A673 (cell line): ENCODE results near the gene CCDC78. TPM values are rescaled to one million over a fixed set of nuclear protein-coding genes. Genes with fewer than 3 reads are reported as not detected.

Experiments used
- BruUV-seq: library from RNA; stranded (reverse); fragments of 400-500 nt; replicated peaks from 2 replicates; lab custom pipeline; 2021; lab: Mats Ljungman, UMichigan
- CTCF ChIA-PET: fragments of 300-600 bp; sonication (Branson Sonifier 250); formaldehyde crosslinking; loops from one replicate; lab custom pipeline; 2022; ENCODE audit warnings: antibody characterized with exemption; lab: Charles Lee
- POLR2A ChIA-PET: fragments of 300-600 bp; sonication (Branson Sonifier 250); formaldehyde crosslinking; loops from one replicate; lab custom pipeline; 2022; ENCODE audit warnings: antibody characterized with exemption; ENCODE audit not compliant: low non-redundant PET; lab: Charles Lee
- DNase-seq: peaks from one replicate; pipeline ENCODE4 v3.0.0-alpha.2; 2015; ENCODE audit warnings: low spot score
- H3K27ac ChIP-seq: fragments of 200-600 bp; sonication (generic); 2 replicates; pipeline ENCODE4 v1.5.1; 2016; ENCODE audit warnings: mixed run types, low read depth, mild to moderate bottlenecking, mixed read lengths, antibody characterized with exemption, low read length; ENCODE audit not compliant: poor library complexity, severe bottlenecking
- H3K27me3 ChIP-seq: fragments of 200-600 bp; sonication (generic); replicated peaks from 2 replicates; pipeline ENCODE4 v1.6.1; 2017; ENCODE audit warnings: mixed run types, low read depth, mild to moderate bottlenecking, mixed read lengths, antibody characterized with exemption, low read length; ENCODE audit not compliant: insufficient read depth, poor library complexity
- H3K36me3 ChIP-seq: fragments of 200-600 bp; sonication (generic); 2 replicates; pipeline ENCODE4 v1.6.1; 2016; ENCODE audit warnings: mixed run types, mild to moderate bottlenecking, mixed read lengths, antibody characterized with exemption, low read length; ENCODE audit not compliant: insufficient read depth, poor library complexity, severe bottlenecking
- H3K4me1 ChIP-seq: fragments of 200-600 bp; sonication (generic); 2 replicates; pipeline ENCODE4 v1.6.1; 2017; ENCODE audit warnings: mixed run types, mild to moderate bottlenecking, mixed read lengths, antibody characterized with exemption, low read length; ENCODE audit not compliant: insufficient read depth, poor library complexity, severe bottlenecking
- H3K4me3 ChIP-seq: fragments of 200-600 bp; sonication (generic); 2 replicates; pipeline ENCODE4 v1.5.1; 2016; ENCODE audit warnings: low read depth, mixed run types, mild to moderate bottlenecking, mixed read lengths, low read length; ENCODE audit not compliant: poor library complexity, severe bottlenecking
- H3K9me3 ChIP-seq: fragments of 200-600 bp; sonication (generic); 2 replicates; pipeline ENCODE4 v1.6.1; 2016; ENCODE audit warnings: mixed run types, low read depth, mild to moderate bottlenecking, mixed read lengths, antibody characterized with exemption, low read length; ENCODE audit not compliant: poor library complexity, severe bottlenecking
- CTCF ChIP-seq: fragments of 300-800, 200-600 bp; sonication (generic); conservative IDR thresholded peaks from 2 replicates; pipeline ENCODE4 v1.5.1; 2017; ENCODE audit warnings: low read depth, mild to moderate bottlenecking, antibody characterized with exemption, low read length, moderate library complexity, mixed read lengths
- EZH2 ChIP-seq: fragments of 200-600 bp; sonication (generic); IDR thresholded peaks from 2 replicates; pipeline ENCODE4 v1.6.1; 2017; ENCODE audit warnings: borderline replicate concordance, low read depth, mild to moderate bottlenecking, mixed read lengths, antibody characterized with exemption, low read length; ENCODE audit not compliant: poor library complexity, severe bottlenecking
- intact Hi-C: fragments of 100-400 bp; cut with micrococcal nuclease; formaldehyde crosslinking; loops from one replicate; pipeline ENCODE4 v1.10.0; 2022; ENCODE audit not compliant: unreplicated experiment
- total RNA-seq: library from RNA; stranded (reverse); gene quantifications from 2 replicates; pipeline ENCODE4 v1.2.3, GENCODE V29; 2021

The CCDC78 gene
- total RNA-seq, 1 experiment from 2014 or later: 0.28 TPM

GRCh38 chr16:721765-722540, 4.3 kb downstream of the CCDC78 start:
- H3K27ac ChIP-seq: no peak overlapping the region
- BruUV-seq: TSS peak; percentile 45
- peaks cover 12% of the 10 kb centered on the region for H3K27me3 ChIP-seq
- ChIA-PET POLR2A (no interaction called here), CTCF (interaction anchor here (0.6 kb wide), 1 partner anchor 35 kb away, joined by 3 read pairs; no protein-coding TSS in a partner anchor)
- no peak for TF ChIP-seq EZH2
- TF ChIP-seq CTCF: no peak
- H3K9me3 ChIP-seq: no peaks in the 10 kb centered on the region
- peaks cover 8% of the 10 kb centered on the region for H3K4me1 ChIP-seq
- intact Hi-C loops: no loop called here
- no peaks in the 10 kb centered on the region for H3K36me3 ChIP-seq
- H3K4me3 ChIP-seq: peak overlapping the region; percentile 69
- no peak for DNase-seq

GRCh38 chr16:720990-721764, 5.1 kb downstream of the CCDC78 start, which contains the start of gene ANTKMT:
Gene ANTKMT (plus strand): TSS chr16:721146. CDS start chr16:721275, 129 bp downstream.
- Histone ChIP-seq H3K9me3 (no peaks in the 10 kb centered on the region), H3K27ac (peak within 1 kb of the TSS; percentile 83), H3K36me3 (no peaks in the 10 kb centered on the region), H3K4me3 (peak within 1 kb of the TSS; percentile 69), H3K27me3 (peaks cover 20% of the 10 kb centered on the region), H3K4me1 (peaks cover 8% of the 10 kb centered on the region)
- intact Hi-C loops: no loop called here
- no TSS peak for BruUV-seq
- ChIA-PET POLR2A (no interaction called here), CTCF (interaction anchor here (0.6 to 1.9 kb wide), 3 partner anchors 9 to 35 kb away, joined by 3 to 8 read pairs (median 4); no protein-coding TSS in a partner anchor)
- DNase-seq: peak; percentile 90
- TF ChIP-seq EZH2 (no peak), CTCF (no peak)

GRCh38 chr16:720447-720989, 5.7 kb downstream of the CCDC78 start:
- Histone ChIP-seq H3K4me3 (peak overlapping the region; percentile 69), H3K9me3 (no peaks in the 10 kb centered on the region), H3K4me1 (peaks cover 8% of the 10 kb centered on the region), H3K36me3 (no peaks in the 10 kb centered on the region), H3K27ac (peak overlapping the region; percentile 83), H3K27me3 (peaks cover 27% of the 10 kb centered on the region)
- DNase-seq: peak; percentile 81
- no TSS peak for BruUV-seq
- ChIA-PET POLR2A (no interaction called here), CTCF (interaction anchor here (1.2 to 1.9 kb wide), 2 partner anchors 10 to 67 kb away, joined by 5 to 8 read pairs; partner anchors contain the start of gene RPUSD1)
- intact Hi-C loops: no loop called here
- TF ChIP-seq EZH2 (no peak), CTCF (peak; percentile 38; the same call in 1 of the 2 replicates)
